ENCODE data around the gene WSCD1. TPM values are rescaled to one million over a fixed set of nuclear protein-coding genes. Genes with fewer than 3 reads are reported as not detected.

WSCD1 gene
- total RNA-seq, 2 experiments from 2014 or later, result not detected

DNA sequence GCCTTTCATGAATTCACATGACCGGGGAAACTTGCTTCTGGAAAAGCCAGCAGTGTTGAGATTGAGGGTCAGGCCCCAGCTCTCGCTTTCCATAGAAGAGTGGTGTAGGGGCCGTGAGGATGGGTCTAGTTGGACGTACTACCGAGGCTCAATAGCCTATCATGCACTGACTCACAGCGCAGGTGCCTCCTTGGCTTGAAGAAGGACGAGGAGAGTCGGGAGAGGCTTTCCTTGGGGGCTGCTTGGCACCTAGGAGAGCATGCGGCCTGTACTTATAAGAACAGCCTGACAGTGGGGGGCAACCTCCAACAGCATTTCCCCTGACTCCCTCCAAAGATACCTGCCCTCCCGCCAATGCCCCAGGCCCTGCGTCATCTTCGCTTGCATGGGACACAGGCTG, 37.6 kb downstream of the WSCD1 start:
- ChIA-PET CTCF (ENCODE audit: unreplicated experiment) (no interaction called here), POLR2A (no interaction called here)
- H3K27ac ChIP-seq (ENCODE audit: low read depth, low read length, poor library complexity, severe bottlenecking), result no peak overlapping the region
- H3K4me2 ChIP-seq (ENCODE audit: low read length), result no peak overlapping the region
- no peaks in the 10 kb centered on the region for H3K9me2 ChIP-seq (ENCODE audit: insufficient read depth, low read length)
- TF ChIP-seq, protein P1, sequence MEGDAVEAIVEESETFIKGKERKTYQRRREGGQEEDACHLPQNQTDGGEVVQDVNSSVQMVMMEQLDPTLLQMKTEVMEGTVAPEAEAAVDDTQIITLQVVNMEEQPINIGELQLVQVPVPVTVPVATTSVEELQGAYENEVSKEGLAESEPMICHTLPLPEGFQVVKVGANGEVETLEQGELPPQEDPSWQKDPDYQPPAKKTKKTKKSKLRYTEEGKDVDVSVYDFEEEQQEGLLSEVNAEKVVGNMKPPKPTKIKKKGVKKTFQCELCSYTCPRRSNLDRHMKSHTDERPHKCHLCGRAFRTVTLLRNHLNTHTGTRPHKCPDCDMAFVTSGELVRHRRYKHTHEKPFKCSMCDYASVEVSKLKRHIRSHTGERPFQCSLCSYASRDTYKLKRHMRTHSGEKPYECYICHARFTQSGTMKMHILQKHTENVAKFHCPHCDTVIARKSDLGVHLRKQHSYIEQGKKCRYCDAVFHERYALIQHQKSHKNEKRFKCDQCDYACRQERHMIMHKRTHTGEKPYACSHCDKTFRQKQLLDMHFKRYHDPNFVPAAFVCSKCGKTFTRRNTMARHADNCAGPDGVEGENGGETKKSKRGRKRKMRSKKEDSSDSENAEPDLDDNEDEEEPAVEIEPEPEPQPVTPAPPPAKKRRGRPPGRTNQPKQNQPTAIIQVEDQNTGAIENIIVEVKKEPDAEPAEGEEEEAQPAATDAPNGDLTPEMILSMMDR (conservative IDR thresholded peaks at IDR 0.05; ENCODE audit: low read length), result no peak
- TF ChIP-seq EZH2phosphoT487 (IDR thresholded peaks at IDR 0.05; ENCODE audit: borderline replicate concordance, low read depth, low read length), result no peak
- no peaks in the 10 kb centered on the region for H4K20me1 ChIP-seq (ENCODE audit: insufficient read depth, low read length)
- intact Hi-C loops (cut with micrococcal nuclease; ENCODE audit: unreplicated experiment), result no loop called here
- no peaks in the 10 kb centered on the region; the same call in 1 of the 2 replicates for H3K9me3 ChIP-seq (ENCODE audit: low read length)
- no peaks in the 10 kb centered on the region for H3K4me1 ChIP-seq (ENCODE audit: insufficient read depth, low read length, poor library complexity, severe bottlenecking)
- no peaks in the 10 kb centered on the region for H3K36me3 ChIP-seq (ENCODE audit: insufficient read depth, low read length)
- DNase-seq (ENCODE audit: low spot score), result no peak
- no peak overlapping the region for H3K4me3 ChIP-seq (ENCODE audit: low read depth, low read length, poor library complexity, severe bottlenecking)
- no peaks in the 10 kb centered on the region for H3K79me2 ChIP-seq (ENCODE audit: insufficient read depth, low read depth, low read length)
- H2AFZ ChIP-seq (ENCODE audit: low read length), result no peak overlapping the region
- no TSS peak for BruUV-seq (replicated peaks)

DNA sequence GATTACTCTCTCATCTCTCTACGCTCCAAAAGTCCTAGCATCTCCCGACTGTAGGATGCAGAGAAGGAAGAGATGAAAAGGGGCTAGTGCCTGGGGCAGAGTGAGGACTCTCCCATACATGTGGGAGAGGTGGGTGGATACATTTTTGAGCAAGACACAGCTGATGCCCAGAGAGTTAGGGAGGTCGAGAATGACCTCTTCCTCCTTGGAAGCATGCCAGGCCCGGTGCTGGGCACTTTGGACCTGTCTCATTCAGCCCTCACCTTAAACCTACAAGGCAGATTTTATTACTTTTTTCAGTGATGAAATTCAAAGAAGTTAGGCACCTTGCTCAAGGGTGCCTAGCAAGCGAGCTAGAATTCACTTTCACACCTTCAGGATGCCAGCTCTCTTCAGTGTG, 38.2 kb downstream of the WSCD1 start:
- no peaks in the 10 kb centered on the region for H4K20me1 ChIP-seq (ENCODE audit: insufficient read depth, low read length)
- POLR2A ChIA-PET, result no interaction called here
- no peak overlapping the region for H3K4me2 ChIP-seq (ENCODE audit: low read length)
- no peak for DNase-seq (ENCODE audit: low spot score)
- CTCF ChIA-PET (ENCODE audit: unreplicated experiment), result no interaction called here
- no peaks in the 10 kb centered on the region for H3K79me2 ChIP-seq (ENCODE audit: insufficient read depth, low read depth, low read length)
- no peaks in the 10 kb centered on the region for H3K36me3 ChIP-seq (ENCODE audit: insufficient read depth, low read length)
- TF ChIP-seq, protein P1 (conservative IDR thresholded peaks at IDR 0.05; ENCODE audit: low read length), result no peak
- no peak for TF ChIP-seq EZH2phosphoT487 (IDR thresholded peaks at IDR 0.05; ENCODE audit: borderline replicate concordance, low read depth, low read length)
- no peak overlapping the region for H3K4me3 ChIP-seq (ENCODE audit: low read depth, low read length, poor library complexity, severe bottlenecking)
- H3K27ac ChIP-seq (ENCODE audit: low read depth, low read length, poor library complexity, severe bottlenecking), result no peak overlapping the region
- no peaks in the 10 kb centered on the region; the same call in 1 of the 2 replicates for H3K9me3 ChIP-seq (ENCODE audit: low read length)
- no TSS peak for BruUV-seq (replicated peaks)
- intact Hi-C loops (cut with micrococcal nuclease; ENCODE audit: unreplicated experiment), result no loop called here
- H2AFZ ChIP-seq (ENCODE audit: low read length), result no peak overlapping the region
- H3K4me1 ChIP-seq (ENCODE audit: insufficient read depth, low read length, poor library complexity, severe bottlenecking), result no peaks in the 10 kb centered on the region
- no peaks in the 10 kb centered on the region for H3K9me2 ChIP-seq (ENCODE audit: insufficient read depth, low read length)

DNA sequence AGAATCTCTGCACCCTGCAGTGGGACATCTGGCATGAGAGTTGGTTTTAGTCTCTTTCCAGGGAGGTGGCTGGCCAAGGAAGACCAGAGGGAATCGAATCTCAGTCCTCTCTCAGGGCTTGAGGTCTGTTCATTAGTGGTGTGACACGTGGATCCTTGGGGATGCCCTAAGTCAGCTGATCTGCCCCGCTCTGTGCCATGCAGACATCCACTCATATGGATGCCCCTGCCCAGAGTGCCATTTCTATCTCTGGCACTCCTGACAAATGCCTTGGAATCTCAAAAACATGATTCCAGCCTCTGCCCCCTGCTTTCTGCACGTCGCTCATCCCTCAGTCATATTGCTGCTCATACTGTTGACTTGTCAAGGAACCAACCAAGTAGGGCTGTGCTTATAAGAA, 38.8 kb downstream of the WSCD1 start:
- intact Hi-C loops (cut with micrococcal nuclease; ENCODE audit: unreplicated experiment), result no loop called here
- no peaks in the 10 kb centered on the region for H3K79me2 ChIP-seq (ENCODE audit: insufficient read depth, low read depth, low read length)
- H3K4me3 ChIP-seq (ENCODE audit: low read depth, low read length, poor library complexity, severe bottlenecking), result no peak overlapping the region
- TF ChIP-seq, protein P1 (conservative IDR thresholded peaks at IDR 0.05; ENCODE audit: low read length), result no peak
- no peak for TF ChIP-seq EZH2phosphoT487 (IDR thresholded peaks at IDR 0.05; ENCODE audit: borderline replicate concordance, low read depth, low read length)
- no peaks in the 10 kb centered on the region for H3K4me1 ChIP-seq (ENCODE audit: insufficient read depth, low read length, poor library complexity, severe bottlenecking)
- no peaks in the 10 kb centered on the region for H4K20me1 ChIP-seq (ENCODE audit: insufficient read depth, low read length)
- no TSS peak for BruUV-seq (replicated peaks)
- H3K36me3 ChIP-seq (ENCODE audit: insufficient read depth, low read length), result no peaks in the 10 kb centered on the region
- H3K4me2 ChIP-seq (ENCODE audit: low read length), result no peak overlapping the region
- ChIA-PET CTCF (ENCODE audit: unreplicated experiment) (no interaction called here), POLR2A (no interaction called here)
- H3K9me3 ChIP-seq (ENCODE audit: low read length), result no peaks in the 10 kb centered on the region; the same call in 1 of the 2 replicates
- no peaks in the 10 kb centered on the region for H3K9me2 ChIP-seq (ENCODE audit: insufficient read depth, low read length)
- H3K27ac ChIP-seq (ENCODE audit: low read depth, low read length, poor library complexity, severe bottlenecking), result no peak overlapping the region
- H2AFZ ChIP-seq (ENCODE audit: low read length), result no peak overlapping the region
- DNase-seq (ENCODE audit: low spot score), result no peak

Measured in OCI-LY7 (cell line).